Rectal smooth muscle tissue (tissue), 1 donor: ENCODE results near the gene EXOSC9.
A peak's percentile ranks its signal among the peaks of the same experiment; 100 is the strongest.
"Not testable (repeated sequence)": the region's sequence is repeated elsewhere in the genome, so short reads cannot be mapped to it uniquely, and the experiment has no call there.

Experiments used
- H3K27ac ChIP-seq: one replicate; pipeline ENCODE4 v1.7.0; 2013; ENCODE audit warnings: low read depth, low read length, inconsistent platforms
- H3K27me3 ChIP-seq: one replicate; pipeline ENCODE4 v1.7.0; 2013; ENCODE audit warnings: low read length; ENCODE audit not compliant: control insufficient read depth, insufficient read depth
- H3K36me3 ChIP-seq: one replicate; pipeline ENCODE4 v1.7.0; 2013; ENCODE audit warnings: low read length; ENCODE audit not compliant: control insufficient read depth, insufficient read depth
- H3K4me1 ChIP-seq: one replicate; pipeline ENCODE4 v1.7.0; 2013; ENCODE audit warnings: low read length; ENCODE audit not compliant: control insufficient read depth, insufficient read depth
- H3K4me3 ChIP-seq: one replicate; pipeline ENCODE4 v1.7.0; 2013; ENCODE audit warnings: low read length
- H3K9ac ChIP-seq: one replicate; pipeline ENCODE4 v1.7.0; 2013; ENCODE audit warnings: low read length

EXOSC9 gene, protein sequence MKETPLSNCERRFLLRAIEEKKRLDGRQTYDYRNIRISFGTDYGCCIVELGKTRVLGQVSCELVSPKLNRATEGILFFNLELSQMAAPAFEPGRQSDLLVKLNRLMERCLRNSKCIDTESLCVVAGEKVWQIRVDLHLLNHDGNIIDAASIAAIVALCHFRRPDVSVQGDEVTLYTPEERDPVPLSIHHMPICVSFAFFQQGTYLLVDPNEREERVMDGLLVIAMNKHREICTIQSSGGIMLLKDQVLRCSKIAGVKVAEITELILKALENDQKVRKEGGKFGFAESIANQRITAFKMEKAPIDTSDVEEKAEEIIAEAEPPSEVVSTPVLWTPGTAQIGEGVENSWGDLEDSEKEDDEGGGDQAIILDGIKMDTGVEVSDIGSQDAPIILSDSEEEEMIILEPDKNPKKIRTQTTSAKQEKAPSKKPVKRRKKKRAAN

DNA sequence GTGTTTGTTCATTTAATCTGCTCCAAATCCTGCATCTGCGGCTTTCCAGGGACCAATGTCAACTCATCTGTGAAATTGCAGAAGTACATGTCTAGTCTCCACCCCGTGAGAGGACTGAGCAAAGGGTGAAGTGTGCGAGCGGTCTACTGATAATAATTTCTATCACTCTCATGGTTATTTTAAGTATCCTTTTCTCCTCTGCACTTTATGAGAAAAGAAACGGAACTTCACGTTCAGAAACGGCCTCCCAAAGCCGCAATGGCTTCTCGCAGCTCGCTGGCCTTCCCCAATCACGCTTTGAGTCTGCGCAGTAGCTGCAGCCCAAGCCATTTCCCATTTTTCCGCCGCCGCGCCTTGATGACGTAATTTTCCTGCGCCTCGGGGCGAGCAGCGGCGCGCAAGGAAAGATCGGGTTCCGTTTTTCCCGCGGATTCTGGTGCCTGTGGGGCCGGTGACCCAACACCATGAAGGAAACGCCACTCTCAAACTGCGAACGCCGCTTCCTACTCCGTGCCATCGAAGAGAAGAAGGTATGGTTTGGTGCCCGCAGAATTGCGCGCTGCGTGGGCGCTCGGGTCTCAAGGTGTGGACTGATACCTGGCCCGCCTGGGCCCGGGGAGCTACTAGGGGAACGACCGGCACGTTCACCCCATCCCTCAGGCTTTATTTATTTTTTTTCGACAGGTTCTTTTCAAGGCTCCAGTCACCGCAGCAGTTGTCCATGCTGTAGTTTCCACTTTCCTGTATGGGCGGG is at the start of gene EXOSC9:
Gene EXOSC9, plus strand, starts transcription at position 363 of the 754 bp plus-strand sequence. Its CDS starts 102 bp downstream, at position 465.
- H3K9ac ChIP-seq: peak within 1 kb of the TSS; percentile 85
- peak within 1 kb of the TSS; percentile 93 for H3K27ac ChIP-seq
- H3K27me3 ChIP-seq: no peaks in the 10 kb centered on the region
- H3K36me3 ChIP-seq: no peaks in the 10 kb centered on the region
- peak within 1 kb of the TSS; percentile 89 for H3K4me3 ChIP-seq
- H3K4me1 ChIP-seq: peaks cover 6% of the 10 kb centered on the region

DNA sequence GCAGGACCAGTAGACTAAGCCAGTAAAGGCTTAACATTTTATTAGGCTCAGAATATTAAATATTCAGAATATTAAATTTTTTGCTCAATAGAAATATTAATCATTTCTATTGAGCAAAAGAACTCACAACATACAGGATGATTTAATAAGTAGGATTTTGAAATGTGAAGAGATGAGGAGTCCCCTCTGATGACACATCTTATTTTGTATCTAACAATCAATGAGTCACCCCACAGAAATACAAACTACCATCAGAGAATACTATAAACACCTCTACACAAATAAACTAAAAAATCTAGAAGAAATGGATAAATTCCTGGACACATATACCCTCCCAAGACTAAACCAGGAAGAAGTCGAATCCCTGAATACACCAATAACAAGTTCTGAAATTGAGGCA is 49.0 kb upstream of the EXOSC9 start:
- not testable (repeated sequence) for H3K27me3 ChIP-seq

DNA sequence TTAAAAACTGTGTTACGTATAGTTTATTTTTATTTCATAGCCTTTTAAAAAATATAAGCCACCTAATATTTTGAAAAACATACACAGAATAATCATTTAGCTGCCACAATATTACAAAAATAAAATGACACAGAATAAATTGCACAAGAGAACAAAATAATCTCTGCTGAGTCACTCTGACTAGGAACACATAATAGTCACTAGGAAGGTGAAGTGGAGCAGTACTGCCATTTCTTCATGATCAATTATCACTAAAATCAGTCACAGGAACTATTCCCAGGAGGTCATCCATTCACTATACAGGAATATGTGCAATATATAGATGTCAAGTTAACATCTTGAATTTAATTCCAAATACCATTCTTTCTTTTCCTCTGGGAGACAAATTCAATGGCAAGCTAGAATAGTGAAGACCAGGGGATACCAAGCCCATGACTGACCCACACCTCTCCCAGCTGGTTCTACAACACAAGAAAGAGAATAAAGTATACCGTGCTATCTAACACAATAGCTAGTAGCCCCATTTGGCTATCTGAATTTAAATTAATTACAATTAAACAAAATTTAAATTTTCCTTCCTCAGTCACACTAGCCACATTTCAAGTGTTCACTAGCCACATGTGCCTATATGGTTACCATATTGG is 42.1 kb upstream of the EXOSC9 start:
- H3K4me3 ChIP-seq: no peak overlapping the region
- no peak overlapping the region for H3K9ac ChIP-seq
- H3K4me1 ChIP-seq: no peaks in the 10 kb centered on the region
- no peaks in the 10 kb centered on the region for H3K36me3 ChIP-seq
- no peak overlapping the region for H3K27ac ChIP-seq
- H3K27me3 ChIP-seq: no peaks in the 10 kb centered on the region

More for the DNA sequence above, 49.0 kb upstream of the EXOSC9 start:
- not testable (repeated sequence) for H3K9ac ChIP-seq, H3K4me1 ChIP-seq, H3K27ac ChIP-seq, H3K36me3 ChIP-seq, H3K4me3 ChIP-seq

DNA sequence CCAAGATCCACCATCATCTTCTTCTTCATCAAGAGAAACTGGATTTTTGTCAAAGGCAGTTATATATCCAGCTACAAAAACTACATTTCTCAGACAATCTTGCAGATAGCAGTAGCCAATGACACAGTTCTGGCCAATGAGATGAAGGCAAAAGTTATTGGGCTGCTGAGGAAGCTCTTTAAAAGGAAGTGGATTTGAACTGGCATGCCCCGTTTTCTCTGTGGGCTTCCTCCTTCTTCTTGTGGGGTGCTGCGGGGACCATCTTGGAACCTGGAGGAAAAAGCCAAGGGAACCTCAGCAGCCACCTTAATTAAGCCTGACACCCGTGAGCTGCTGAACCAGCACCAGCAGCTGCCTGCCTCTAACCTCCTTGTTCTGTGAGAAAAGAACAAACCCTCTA is 40.9 kb upstream of the EXOSC9 start:
- no peak overlapping the region for H3K27ac ChIP-seq
- no peak overlapping the region for H3K4me3 ChIP-seq
- no peaks in the 10 kb centered on the region for H3K4me1 ChIP-seq
- H3K27me3 ChIP-seq: no peaks in the 10 kb centered on the region
- no peaks in the 10 kb centered on the region for H3K36me3 ChIP-seq
- no peak overlapping the region for H3K9ac ChIP-seq

DNA sequence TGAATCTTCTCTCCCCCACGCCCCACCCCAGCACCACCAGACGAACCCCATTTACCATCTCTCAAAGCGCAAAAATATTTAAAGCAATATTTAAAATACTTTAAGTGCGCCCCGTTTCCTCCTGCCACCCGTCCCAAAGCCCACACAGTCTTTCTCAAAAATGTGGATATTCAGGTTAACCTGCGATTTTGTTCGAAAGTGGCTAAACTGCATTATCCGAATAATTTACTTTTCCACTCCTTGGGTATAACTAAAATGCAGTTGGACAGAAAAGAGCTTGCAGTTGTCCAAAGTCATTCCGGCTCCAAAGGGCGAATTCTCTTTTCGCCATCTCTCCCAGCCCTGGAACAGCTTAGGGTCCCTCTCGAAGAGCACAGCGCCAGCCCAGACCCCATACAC is 36.8 kb upstream of the EXOSC9 start:
- Histone ChIP-seq H3K4me3 (no peak overlapping the region), H3K27ac (no peak overlapping the region), H3K4me1 (no peaks in the 10 kb centered on the region), H3K27me3 (no peaks in the 10 kb centered on the region), H3K36me3 (no peaks in the 10 kb centered on the region), H3K9ac (no peak overlapping the region)

DNA sequence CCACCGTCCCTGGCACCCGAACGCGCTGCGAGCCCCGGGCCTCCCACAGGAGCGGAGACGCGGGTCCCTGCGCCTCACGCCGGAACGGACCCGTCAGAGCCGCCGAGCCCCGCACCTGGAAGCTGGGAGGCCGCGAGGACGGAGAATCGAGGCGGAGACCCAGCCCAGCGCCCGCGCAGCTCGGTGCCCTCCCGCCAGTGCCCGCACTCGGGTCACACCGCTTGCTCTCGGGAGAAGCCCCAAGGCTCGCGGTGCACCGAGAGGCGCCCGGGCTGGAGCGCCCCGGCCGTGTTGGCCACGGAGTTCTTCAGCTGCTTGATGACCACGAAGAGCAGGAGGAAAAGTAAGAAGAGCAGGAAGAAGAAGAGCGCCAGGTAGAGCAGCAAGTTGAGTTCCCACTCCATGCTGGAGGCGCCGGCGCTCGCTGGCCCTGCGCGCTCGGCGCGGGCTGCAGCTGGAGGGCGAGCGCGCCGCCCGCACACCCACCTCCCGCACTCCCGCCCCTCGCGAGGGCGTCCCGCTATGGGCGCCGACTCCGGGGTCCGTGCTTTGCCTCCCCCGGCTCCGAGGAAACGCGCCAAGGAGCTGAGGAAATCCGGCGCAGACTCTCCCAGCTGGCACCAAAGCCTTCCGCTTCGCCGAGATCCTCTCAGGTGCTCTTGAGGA is 36.3 kb upstream of the EXOSC9 start, which contains the start of gene SMIM43:
Gene SMIM43, minus strand, starts transcription at position 463 of the 666 bp plus-strand sequence. Its CDS starts 59 bp downstream, at position 404.
- Histone ChIP-seq H3K4me3 (peak within 1 kb of the TSS; percentile 43), H3K9ac (no peak within 1 kb of the TSS), H3K27ac (no peak within 1 kb of the TSS), H3K4me1 (no peaks in the 10 kb centered on the region), H3K27me3 (no peaks in the 10 kb centered on the region), H3K36me3 (no peaks in the 10 kb centered on the region)

DNA sequence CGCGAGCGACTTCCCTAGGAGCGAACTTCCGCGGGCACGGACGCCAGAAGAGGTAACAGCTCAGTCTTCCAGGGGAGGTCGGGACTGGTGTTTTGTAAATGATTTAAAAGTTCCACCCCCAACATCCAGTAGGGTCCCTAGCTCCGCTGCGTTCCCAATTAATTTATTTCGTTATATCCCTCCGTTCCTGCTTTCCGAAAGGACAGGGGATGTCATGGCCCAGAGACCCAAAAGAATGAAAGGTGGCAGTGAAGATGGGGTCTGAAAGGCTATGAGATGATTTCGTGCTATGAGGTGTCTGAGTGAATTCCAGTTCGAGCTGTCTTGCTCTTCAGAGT is 35.8 kb upstream of the EXOSC9 start:
- H3K27ac ChIP-seq: no peak overlapping the region
- no peaks in the 10 kb centered on the region for H3K27me3 ChIP-seq
- peak overlapping the region; percentile 43 for H3K4me3 ChIP-seq
- no peaks in the 10 kb centered on the region for H3K36me3 ChIP-seq
- H3K9ac ChIP-seq: no peak overlapping the region
- H3K4me1 ChIP-seq: no peaks in the 10 kb centered on the region

DNA sequence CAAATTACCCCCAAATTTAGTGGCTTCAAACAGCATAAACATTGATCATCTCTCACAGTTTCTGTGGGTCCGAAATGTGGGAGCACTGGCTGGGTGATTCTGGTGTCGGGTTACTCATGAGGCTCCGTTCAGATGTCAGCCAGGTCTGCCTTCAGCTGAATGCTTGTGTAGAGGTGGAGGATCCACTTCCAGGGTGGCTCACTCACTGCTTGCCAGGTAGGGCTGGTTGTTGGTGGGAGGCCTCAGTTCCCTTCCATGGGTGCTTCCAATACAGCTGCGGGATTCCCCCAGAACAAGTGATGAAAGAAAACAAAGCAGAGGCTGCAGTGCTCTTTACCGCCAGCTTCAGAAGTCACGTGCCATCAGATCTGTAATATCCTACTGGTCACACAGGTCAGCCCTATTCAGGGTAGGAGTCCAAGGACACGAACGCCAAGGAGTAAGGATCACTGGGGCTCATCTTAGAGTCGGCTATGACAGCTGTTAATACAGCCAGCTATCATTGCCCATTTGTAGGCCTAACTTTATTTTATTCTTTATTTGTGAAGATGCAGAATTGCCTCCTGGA is 35.1 kb upstream of the EXOSC9 start:
- Histone ChIP-seq H3K27ac (no peak overlapping the region), H3K9ac (no peak overlapping the region), H3K4me1 (no peaks in the 10 kb centered on the region), H3K4me3 (no peak overlapping the region), H3K27me3 (no peaks in the 10 kb centered on the region), H3K36me3 (no peaks in the 10 kb centered on the region)

DNA sequence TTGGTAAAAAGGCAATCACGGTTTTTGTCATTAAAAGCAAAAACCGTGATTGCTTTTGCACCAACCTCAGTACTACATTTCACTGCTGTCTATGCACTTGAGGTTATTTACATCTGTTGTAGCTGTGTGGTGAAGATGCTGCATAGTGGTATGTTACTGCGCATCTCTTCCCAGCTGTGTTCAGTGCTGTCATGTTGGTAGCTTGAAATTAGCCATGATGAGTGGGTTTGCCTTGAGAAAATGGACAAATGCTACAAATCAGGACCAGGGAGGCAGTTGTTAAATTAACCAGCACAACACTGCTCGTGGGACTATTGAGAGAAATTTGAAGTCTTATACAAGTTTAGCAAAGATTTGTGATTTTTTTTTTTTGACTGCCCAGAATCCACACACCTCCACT is 34.0 kb upstream of the EXOSC9 start:
- no peaks in the 10 kb centered on the region for H3K27me3 ChIP-seq
- H3K9ac ChIP-seq: no peak overlapping the region
- no peak overlapping the region for H3K4me3 ChIP-seq
- H3K4me1 ChIP-seq: no peaks in the 10 kb centered on the region
- H3K36me3 ChIP-seq: no peaks in the 10 kb centered on the region
- no peak overlapping the region for H3K27ac ChIP-seq

DNA sequence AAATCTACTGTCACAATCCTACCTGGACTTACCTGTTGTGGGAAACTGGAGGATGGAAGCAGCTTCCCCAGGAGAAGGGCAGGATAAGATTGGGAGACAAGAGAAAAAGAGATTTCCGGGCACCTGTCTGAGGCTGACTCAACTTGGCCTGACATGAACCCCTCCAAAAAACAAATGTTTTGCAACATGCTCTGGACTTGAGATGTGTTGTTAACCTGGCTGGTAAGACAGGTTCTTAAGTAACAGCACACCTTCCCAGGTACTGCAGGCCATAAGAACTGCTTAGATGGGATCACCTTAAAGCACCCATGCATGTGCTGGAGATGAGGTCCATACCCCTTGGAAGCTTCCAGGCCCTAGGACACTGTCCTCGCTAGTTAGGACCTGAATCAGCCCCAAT is 31.8 kb upstream of the EXOSC9 start:
- no peak overlapping the region for H3K27ac ChIP-seq
- no peak overlapping the region for H3K4me3 ChIP-seq
- no peaks in the 10 kb centered on the region for H3K4me1 ChIP-seq
- H3K36me3 ChIP-seq: no peaks in the 10 kb centered on the region
- H3K27me3 ChIP-seq: no peaks in the 10 kb centered on the region
- no peak overlapping the region for H3K9ac ChIP-seq

DNA sequence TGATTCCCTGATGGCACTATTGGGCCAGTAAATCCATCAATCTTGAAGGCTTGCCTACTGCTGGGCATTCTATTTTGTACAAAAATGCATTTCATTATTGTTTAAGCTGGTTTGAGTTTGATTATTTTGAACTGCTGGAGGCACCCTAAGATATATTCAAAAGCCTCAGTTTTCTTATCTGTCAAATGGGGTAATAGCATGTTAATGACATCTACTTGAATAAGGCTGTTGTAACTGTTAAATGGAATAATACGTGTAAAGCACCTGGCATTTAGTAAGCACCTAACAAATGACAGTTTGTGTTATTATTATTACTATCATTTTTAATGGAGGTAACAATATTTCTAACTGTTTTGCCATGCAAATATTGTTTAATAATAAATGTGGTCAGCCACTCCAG is 29.3 kb upstream of the EXOSC9 start:
- Histone ChIP-seq H3K27ac (no peak overlapping the region), H3K4me3 (no peak overlapping the region), H3K36me3 (no peaks in the 10 kb centered on the region), H3K9ac (no peak overlapping the region), H3K27me3 (no peaks in the 10 kb centered on the region), H3K4me1 (no peaks in the 10 kb centered on the region)

DNA sequence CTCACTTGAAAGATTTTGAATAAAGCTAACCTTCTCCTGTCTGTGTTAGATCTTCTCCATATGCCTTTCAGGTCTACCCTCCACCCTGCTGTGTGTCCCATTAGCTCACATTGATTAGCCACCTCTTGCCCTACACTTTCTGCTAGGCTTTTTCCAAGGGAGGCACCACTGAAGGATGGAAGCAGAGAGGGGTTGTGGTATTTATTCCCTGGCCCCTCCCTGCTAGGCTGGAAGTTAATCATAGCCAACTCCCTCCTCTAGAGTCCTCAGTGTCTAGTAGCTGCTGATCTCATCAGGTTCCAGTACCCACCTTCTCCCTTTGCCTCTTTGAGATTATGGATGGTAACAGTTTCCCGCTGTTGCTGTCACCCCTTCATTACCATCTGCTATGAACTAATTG is 27.2 kb upstream of the EXOSC9 start:
- H3K27me3 ChIP-seq: no peaks in the 10 kb centered on the region
- H3K4me1 ChIP-seq: no peaks in the 10 kb centered on the region
- H3K4me3 ChIP-seq: no peak overlapping the region
- H3K27ac ChIP-seq: no peak overlapping the region
- no peak overlapping the region for H3K9ac ChIP-seq
- H3K36me3 ChIP-seq: no peaks in the 10 kb centered on the region
